Panc1 (cell line): ENCODE results near the gene DPYD. TPM values are rescaled to one million over a fixed set of nuclear protein-coding genes. Genes with fewer than 3 reads are reported as not detected.

Experiments used
- ATAC-seq: fragments of 200-7000 bp; cut with Tn5 transposase; 2 replicates; pipeline ENCODE4 v1.9.1; 2020; ENCODE audit warnings: mild to moderate bottlenecking, moderate library complexity
- BruUV-seq: library from RNA; stranded (reverse); fragments of 400-500 nt; replicated peaks from 2 replicates; lab custom pipeline; 2021; lab: Mats Ljungman, UMichigan
- CTCF ChIA-PET: fragments of 300-600 bp; sonication (Branson Sonifier 250); formaldehyde crosslinking; loops from one replicate; lab custom pipeline; 2022; ENCODE audit warnings: antibody characterized with exemption; lab: Charles Lee
- POLR2A ChIA-PET: fragments of 300-600 bp; sonication (Branson Sonifier 250); formaldehyde crosslinking; loops from one replicate; lab custom pipeline; 2022; ENCODE audit warnings: antibody characterized with exemption; lab: Charles Lee
- DNase-seq: peaks from one replicate; pipeline ENCODE4 v3.0.0-alpha.2; 2010; ENCODE audit warnings: low read depth, low spot score
- H3K27ac ChIP-seq: 2 replicates; pipeline ENCODE4 v1.5.1; 2011; ENCODE audit warnings: mild to moderate bottlenecking, low read length, inconsistent platforms
- H3K27me3 ChIP-seq: fragments of 200-500 bp; sonication (Bioruptor generic); 2 replicates; pipeline ENCODE4 v1.6.0; 2014; ENCODE audit warnings: low read length, inconsistent platforms; ENCODE audit not compliant: control insufficient read depth, insufficient read depth
- H3K36me3 ChIP-seq: fragments of 200-500 bp; sonication (Bioruptor generic); 2 replicates; pipeline ENCODE4 v1.5.1; 2014; ENCODE audit warnings: inconsistent platforms, mild to moderate bottlenecking, low read length, moderate library complexity; ENCODE audit not compliant: control insufficient read depth, insufficient read depth
- H3K4me1 ChIP-seq: 2 replicates; pipeline ENCODE4 v1.5.1; 2011; ENCODE audit warnings: inconsistent platforms, mild to moderate bottlenecking, low read length, moderate library complexity; ENCODE audit not compliant: control insufficient read depth, insufficient read depth
- H3K4me3 ChIP-seq, 2 experiments: 2 replicates each; pipeline ENCODE4 v1.5.1; 2011 to 2012; ENCODE audit warnings: low read depth in 2 of 2, low read length in 2 of 2, mild to moderate bottlenecking in 2 of 2, inconsistent platforms in 1 of 2, moderate library complexity in 1 of 2
- H3K9me3 ChIP-seq: fragments of 200-500 bp; sonication (Bioruptor generic); 2 replicates; pipeline ENCODE4 v1.5.1; 2014; ENCODE audit warnings: low read depth, mild to moderate bottlenecking, inconsistent platforms, low read length, moderate library complexity; ENCODE audit not compliant: control insufficient read depth, insufficient read depth
- POLR2AphosphoS5 ChIP-seq: IDR thresholded peaks from 2 replicates; pipeline ENCODE4 v1.6.1; 2012; ENCODE audit warnings: mild to moderate bottlenecking, low read depth, low read length, moderate library complexity
- REST ChIP-seq, 2 experiments: IDR thresholded peaks; 2 replicates each; pipeline ENCODE4 v1.6.1; 2011 to 2012; ENCODE audit warnings: low read depth in 2 of 2, control low read depth in 1 of 2, low read length in 1 of 2, mild to moderate bottlenecking in 1 of 2, moderate library complexity in 1 of 2; ENCODE audit not compliant: insufficient read depth in 1 of 2
- SIN3A ChIP-seq: IDR thresholded peaks from 2 replicates; pipeline ENCODE4 v1.6.1; 2012; ENCODE audit warnings: low read depth, mild to moderate bottlenecking, low read length, moderate library complexity, borderline replicate concordance; ENCODE audit not compliant: insufficient read depth
- TCF7L2 ChIP-seq: IDR thresholded peaks from 2 replicates; pipeline ENCODE4 v1.6.1; 2011; ENCODE audit warnings: mild to moderate bottlenecking, low read depth, low read length, inconsistent platforms
- in situ Hi-C: cut with HindIII; loops from 2 replicates; pipeline ENCODE4 v1.10.0; 2016; ENCODE audit warnings: low sequenced_read_pairs, low pct_unique_long_range_greater_than_20kb
- intact Hi-C: fragments of 100-400 bp; cut with micrococcal nuclease; formaldehyde crosslinking; loops from one replicate; pipeline ENCODE4 v1.10.0; 2022; ENCODE audit not compliant: unreplicated experiment
- total RNA-seq: library from RNA; stranded (reverse); gene quantifications from one replicate; pipeline ENCODE4 v1.2.1, GENCODE V29; 2021; ENCODE audit not compliant: unreplicated experiment
- TF ChIP-seq, protein P1 (sequence below): fragments of 450-650 bp; IDR thresholded peaks from 2 replicates; pipeline ENCODE4 v1.5.1; 2017; ENCODE audit warnings: mild to moderate bottlenecking

The DPYD gene
- total RNA-seq, 1 experiment from 2014 or later: 2.0 TPM

GRCh38 chr1:97382206-97382605 lies 538.6 kb downstream of the DPYD start:
- H3K4me3 ChIP-seq: no peak overlapping the region
- TF ChIP-seq TCF7L2: no peak
- TF ChIP-seq POLR2AphosphoS5: no peak
- TF ChIP-seq SIN3A: no peak
- TF ChIP-seq, protein P1, sequence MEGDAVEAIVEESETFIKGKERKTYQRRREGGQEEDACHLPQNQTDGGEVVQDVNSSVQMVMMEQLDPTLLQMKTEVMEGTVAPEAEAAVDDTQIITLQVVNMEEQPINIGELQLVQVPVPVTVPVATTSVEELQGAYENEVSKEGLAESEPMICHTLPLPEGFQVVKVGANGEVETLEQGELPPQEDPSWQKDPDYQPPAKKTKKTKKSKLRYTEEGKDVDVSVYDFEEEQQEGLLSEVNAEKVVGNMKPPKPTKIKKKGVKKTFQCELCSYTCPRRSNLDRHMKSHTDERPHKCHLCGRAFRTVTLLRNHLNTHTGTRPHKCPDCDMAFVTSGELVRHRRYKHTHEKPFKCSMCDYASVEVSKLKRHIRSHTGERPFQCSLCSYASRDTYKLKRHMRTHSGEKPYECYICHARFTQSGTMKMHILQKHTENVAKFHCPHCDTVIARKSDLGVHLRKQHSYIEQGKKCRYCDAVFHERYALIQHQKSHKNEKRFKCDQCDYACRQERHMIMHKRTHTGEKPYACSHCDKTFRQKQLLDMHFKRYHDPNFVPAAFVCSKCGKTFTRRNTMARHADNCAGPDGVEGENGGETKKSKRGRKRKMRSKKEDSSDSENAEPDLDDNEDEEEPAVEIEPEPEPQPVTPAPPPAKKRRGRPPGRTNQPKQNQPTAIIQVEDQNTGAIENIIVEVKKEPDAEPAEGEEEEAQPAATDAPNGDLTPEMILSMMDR: no peak
- no peak for TF ChIP-seq REST (IDR thresholded peaks at IDR 0.05; ENCODE audit: insufficient read depth in 1 of 2, low read depth in 2 of 2, low read length in 1 of 2)
- H3K27me3 ChIP-seq: no peaks in the 10 kb centered on the region
- ChIA-PET POLR2A (no interaction called here), CTCF (no interaction called here)
- H3K9me3 ChIP-seq: no peaks in the 10 kb centered on the region
- H3K4me1 ChIP-seq: no peaks in the 10 kb centered on the region
- no peak for ATAC-seq
- H3K36me3 ChIP-seq: no peaks in the 10 kb centered on the region
- BruUV-seq: no TSS peak
- intact Hi-C loops: no loop called here
- no peak for DNase-seq
- in situ Hi-C loops: no loop called here
- no peak overlapping the region for H3K27ac ChIP-seq

DNA sequence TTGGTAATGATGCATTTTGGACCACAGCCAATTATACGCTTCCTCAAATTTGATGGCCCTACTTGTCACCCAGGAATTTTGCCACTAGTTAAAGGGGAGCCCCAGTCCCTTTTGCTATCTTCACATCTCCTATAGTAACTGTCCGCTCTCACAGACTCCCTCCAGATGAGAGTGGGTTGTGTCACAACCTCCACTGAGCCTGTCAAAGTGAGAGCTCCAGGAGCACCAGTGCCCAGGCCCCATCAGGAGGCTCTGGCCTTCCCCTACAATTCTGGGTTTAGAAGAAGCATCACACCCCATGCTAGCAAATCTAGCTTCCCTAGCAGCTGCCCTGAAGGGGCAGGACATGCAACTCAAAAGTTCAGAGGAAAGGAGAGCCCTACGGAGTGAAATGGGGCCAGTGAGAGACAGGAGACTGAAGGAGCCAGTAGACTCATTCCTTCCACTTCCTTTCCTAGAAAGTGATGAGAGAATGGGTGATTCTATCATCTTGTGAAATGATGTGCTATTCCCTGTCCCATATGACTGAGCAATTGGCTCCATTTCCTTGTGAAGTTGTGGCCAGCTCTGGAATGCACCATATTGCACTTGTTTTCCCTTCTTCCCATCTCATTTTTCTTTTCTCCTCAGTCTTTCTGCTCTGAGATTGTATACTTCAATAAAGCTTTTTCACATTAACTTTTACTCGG lies 541.3 kb downstream of the DPYD start:
- DNase-seq (no peak), ATAC-seq (no peak)
- CTCF ChIA-PET: no interaction called here
- TF ChIP-seq POLR2AphosphoS5: no peak
- no peak for TF ChIP-seq TCF7L2
- no peak for TF ChIP-seq REST (IDR thresholded peaks at IDR 0.05; ENCODE audit: insufficient read depth in 1 of 2, low read depth in 2 of 2, low read length in 1 of 2)
- TF ChIP-seq SIN3A: no peak
- TF ChIP-seq, protein P1: no peak
- Histone ChIP-seq H3K27ac (no peak overlapping the region), H3K27me3 (no peaks in the 10 kb centered on the region), H3K36me3 (no peaks in the 10 kb centered on the region), H3K4me3 (no peak overlapping the region), H3K9me3 (no peaks in the 10 kb centered on the region), H3K4me1 (no peaks in the 10 kb centered on the region)
- POLR2A ChIA-PET: no interaction called here
- BruUV-seq: no TSS peak
- intact Hi-C loops: no loop called here
- in situ Hi-C loops: no loop called here
